GM18519 (cell line): ENCODE data around the gene TMEM150A.
"Not testable (repeated sequence)": the region's sequence is repeated elsewhere in the genome, so short reads cannot be mapped to it uniquely, and the experiment has no call there.

Source experiments
- ATAC-seq: cut with Tn5 transposase; IDR thresholded peaks from one replicate; pipeline ENCODE4 v1.9.1; 2021; ENCODE audit warnings: mild to moderate bottlenecking, moderate library complexity; ENCODE audit not compliant: unreplicated experiment, low FRiP score

TMEM150A gene

DNA sequence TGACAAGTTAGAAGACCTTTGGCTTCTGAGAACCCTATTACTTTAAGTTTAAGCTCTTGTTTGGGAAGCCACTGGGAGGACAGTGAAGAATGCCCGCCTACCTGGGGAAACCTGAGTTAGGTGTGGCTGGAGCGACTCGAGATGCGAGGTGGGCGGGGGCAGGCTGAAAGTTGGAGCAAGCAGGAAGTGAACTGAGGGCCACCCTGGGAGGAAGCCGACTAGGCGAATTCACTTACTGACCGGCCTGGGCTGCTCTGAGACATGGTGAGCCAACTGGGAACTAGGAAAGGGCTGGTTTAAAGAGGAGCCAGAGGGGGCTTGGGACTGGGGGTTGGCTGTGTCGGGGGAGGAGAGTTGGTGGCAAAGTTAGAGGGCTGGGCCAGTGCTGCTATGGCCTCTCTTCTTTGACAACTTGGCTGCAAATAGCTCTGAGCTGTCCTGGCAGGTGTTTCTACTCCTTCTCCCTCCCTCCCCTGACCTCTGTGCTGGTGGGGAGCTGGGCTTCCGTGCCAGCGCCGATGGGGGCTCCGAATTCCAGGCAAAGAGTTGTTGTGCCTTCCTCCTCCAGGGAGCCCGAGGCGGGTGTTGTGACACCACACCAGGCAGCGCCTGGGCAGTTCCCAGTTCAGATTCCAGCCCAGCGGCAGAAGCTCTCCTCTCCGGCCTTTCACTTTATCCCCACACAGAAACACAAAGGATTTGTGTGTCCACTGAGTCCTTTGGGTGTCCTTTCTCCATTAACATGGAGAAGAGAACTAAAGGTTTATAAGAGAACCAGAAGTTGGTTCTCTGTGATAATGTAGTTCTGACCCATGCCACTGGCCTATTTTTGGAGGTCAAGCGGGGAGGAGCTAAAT lies 24.9 kb downstream of the TMEM150A start, which contains the start of gene VAMP8:
Gene VAMP8 (plus strand): TSS at position 201 of the 857 bp plus-strand sequence. CDS start 61 bp downstream, at position 262.
- ATAC-seq: no peak

DNA sequence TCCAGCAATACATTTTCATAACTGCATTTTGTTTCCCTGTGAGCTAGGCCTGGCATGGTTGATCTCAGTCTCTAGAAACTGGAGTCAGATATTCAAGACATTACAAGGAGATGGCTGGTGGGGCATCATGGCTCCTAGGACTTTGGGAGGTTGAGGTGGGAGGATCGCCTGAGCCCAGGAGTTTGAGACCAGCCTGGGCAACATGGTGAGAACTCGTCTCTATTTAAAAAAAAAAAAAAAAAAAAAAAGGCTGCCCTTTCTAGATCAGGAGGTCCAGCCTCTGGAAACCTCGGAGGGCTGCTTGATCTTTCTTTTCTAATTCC lies 25.5 kb downstream of the TMEM150A start:
- ATAC-seq: no peak

DNA sequence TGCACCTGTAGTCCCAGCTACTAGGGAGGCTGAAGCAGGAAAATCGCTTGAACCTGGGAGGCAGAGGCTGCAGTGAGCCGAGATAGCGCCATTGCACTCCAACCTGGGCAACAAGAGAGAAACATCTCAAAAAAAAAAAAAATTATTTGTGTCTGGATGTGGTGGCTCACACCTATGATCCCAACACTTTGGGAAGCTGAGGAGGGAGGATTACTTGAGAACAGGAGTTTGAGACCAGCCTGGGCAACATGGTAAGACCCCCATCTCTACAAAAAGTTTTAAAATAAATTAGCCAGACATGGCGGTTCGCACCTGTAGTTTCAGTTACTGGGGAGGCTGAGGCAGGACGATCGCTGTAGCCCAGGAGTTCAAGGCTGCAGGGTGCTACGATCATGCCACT lies 26.8 kb downstream of the TMEM150A start:
- ATAC-seq: no peak

- no peak for ATAC-seq
These were observed 36.2 kb downstream of the TMEM150A start for GRCh38 chr2:85566265-85566664.

DNA sequence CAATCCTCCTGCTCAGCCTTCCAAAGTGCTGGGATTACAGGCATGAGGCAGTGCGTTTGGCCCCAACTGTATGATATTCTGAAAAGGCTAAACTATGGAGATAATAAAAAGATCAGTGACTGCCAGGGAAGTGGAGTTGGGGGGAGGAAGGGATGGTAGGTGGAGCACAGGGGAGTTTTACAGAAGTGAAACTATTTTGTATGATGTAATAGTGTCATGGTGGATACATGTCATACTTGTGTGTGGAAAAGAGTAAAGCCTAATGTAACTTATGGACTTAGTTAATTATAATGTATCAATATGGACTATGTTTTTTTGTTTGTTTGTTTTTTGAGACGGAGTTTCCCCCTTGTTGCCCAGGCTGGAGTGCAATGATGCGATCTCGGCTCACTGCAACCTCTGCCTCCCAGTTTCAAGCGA lies 38.3 kb downstream of the TMEM150A start:
- no peak for ATAC-seq

DNA sequence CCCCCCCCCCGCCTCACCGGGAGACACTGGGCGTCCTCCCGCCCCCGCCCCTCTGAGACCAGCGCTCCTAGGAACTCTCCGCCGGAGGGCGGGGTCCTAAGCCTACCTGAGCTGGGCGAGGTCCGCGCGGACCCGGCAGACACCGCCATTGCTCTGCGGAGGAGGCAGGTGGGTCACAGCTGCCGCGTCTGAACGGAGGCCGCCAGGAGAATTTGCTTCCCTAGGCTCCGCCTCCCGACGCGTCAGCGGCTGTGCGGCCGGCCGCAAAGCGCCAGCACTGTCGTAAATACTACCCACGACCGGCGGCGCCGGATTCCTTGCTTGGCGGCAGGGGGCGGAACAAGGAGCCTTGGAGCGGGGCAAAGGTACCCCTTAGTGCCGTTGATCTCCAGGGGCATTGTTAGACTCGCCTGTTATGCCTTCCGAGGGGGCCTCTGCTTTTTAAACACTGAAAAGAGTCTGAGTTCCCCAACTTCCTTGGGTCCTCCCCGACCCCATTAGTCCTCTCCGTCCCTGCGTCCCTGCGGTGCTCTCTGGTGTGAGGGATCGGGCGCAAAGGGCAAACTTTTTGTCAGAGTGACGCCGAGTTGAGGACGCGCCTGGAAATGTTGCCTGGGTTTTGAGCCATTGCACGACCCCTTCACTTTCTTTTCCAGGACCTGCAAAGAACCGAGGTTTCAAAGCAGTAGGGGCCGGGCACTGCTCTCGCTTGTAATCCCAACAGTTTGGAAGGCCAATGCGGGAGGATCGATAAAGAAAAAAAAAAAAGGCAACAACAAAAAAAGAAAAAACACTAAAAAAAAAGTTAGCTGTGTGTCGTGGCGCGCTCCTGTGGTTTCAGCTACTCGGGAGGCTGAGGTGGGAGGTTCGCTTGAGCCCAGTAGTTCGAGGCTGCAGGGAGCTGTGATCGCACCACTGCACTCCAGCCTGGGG lies 41.0 kb downstream of the TMEM150A start, which contains the start of gene GGCX:
Gene GGCX (minus strand): TSS at position 214 of the 933 bp plus-strand sequence. CDS start 65 bp downstream, at position 149.
- peak; percentile 82 for ATAC-seq

DNA sequence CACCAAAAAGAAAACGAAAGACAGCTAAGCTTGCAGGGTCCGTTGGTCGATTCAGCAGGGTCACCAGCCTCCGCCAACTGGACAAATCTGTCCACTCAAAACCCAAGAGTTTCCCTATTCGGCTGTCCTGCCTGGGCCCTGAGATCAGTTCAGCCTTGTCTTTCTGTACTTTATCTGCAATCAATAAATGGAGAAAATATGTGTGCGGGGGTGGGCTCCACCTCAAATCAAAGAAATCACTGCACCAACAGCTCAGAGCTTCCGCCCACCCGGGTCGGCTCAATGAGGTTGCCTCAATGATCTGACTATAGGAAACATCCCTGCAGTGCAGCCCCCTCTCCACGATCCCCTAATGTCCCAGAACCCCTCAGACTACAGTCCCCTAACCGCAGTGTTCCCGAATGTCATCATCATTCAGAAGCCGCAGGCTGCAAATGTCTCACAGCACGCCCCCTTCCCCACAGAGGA lies 41.7 kb downstream of the TMEM150A start:
- no peak for ATAC-seq

DNA sequence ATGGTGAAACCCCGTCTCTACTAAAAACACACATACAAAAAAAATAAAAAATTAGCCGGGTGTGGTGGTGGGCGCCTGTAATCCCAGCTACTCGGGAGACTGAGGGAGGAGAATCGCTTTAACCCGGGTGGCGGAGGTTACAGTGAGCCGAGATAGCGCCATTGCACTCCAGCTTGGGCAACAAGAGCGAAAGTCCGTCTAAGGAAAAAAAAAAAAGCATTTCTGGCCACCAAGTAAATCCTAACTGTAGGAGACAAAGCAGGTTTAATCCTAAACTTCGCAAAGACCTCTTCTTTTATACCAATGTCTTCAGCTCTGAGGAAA lies 42.1 kb downstream of the TMEM150A start:
- ATAC-seq: not testable (repeated sequence)

DNA sequence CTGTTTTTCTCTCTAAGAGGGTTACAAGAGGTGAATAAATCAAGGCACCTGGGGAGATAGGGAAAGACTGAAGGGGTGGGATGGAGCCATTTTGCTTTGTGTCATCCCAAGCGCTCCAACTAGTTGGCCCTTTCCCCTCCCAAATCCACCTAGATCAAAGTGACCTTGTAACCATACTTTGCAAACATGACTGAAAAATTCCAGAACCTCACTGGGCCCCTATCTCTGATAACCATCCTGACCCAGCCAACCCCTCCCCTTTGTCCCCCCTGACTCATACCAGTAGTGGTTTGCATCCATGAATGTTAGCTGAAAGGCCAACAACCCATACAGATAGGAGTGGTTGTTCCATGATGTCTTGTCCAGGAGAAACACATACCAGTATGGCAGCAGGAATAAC lies 44.3 kb downstream of the TMEM150A start:
- no peak for ATAC-seq

DNA sequence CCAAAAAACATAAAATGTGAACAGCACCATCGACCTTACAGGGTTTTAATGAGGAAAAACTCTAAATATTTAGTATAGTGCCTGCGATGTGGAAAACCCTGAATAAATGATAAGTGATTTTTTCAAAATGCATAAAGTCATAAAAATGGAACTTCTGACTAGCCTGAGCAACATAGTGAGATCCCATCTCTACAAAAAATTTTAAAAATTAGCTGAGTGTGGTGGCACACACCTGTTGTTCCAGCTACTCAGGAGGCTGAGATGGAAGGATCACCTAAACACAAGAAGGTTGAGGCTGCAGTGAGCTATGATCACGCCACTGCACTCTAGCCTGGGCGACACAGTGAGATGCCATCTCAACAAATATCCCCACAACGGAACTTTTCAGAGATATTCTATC lies 45.4 kb downstream of the TMEM150A start:
- ATAC-seq: no peak

DNA sequence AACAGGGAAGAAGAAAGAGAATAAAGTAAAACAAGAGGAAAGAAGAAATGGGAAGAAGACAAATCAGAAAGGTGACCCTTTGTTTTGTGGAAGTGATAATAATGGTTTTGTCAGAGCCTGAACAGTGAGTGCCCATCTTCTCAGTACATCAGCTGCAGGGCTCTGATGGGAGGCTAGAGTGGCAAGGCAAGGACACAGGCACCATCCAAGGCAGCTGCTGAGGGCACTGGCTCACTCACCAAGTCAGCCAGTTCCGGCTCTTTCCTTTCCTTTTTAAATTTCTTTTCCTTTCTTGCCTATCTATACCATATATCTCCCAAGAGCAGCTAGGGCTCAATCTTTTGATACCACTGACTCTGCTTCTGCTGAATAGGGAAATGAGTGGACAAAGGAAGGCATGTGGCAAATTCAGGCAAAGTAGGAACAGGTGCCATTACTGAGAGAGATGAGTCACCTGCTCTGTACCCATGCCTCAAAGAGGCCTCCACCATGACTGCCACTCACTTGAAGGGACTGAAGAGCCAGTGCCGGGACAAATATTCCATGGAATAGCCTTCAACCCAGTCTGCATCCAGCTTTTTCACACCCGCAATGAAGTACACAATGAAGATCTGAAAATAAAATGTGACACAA lies 47.4 kb downstream of the TMEM150A start:
- ATAC-seq: no peak

DNA sequence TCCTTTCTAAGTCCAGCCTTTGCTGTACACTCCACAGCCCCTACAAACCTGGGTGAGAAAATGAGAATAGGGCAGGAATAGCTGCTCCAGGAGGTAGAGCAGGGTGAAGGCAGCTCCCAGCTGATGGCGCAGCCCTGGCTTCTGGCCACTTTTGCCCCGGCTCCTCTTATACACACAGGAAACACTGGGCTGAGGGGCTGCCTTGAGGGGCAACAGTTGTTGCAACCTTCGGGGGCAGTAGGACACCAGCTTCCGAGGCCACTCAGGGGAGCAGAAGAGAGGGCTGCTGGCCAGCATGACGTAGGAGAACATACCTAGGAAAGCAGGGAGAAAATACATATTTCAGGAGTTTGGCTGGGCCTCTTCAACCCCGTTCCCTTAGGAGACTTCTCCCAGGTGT lies 49.3 kb downstream of the TMEM150A start:
- ATAC-seq: no peak

DNA sequence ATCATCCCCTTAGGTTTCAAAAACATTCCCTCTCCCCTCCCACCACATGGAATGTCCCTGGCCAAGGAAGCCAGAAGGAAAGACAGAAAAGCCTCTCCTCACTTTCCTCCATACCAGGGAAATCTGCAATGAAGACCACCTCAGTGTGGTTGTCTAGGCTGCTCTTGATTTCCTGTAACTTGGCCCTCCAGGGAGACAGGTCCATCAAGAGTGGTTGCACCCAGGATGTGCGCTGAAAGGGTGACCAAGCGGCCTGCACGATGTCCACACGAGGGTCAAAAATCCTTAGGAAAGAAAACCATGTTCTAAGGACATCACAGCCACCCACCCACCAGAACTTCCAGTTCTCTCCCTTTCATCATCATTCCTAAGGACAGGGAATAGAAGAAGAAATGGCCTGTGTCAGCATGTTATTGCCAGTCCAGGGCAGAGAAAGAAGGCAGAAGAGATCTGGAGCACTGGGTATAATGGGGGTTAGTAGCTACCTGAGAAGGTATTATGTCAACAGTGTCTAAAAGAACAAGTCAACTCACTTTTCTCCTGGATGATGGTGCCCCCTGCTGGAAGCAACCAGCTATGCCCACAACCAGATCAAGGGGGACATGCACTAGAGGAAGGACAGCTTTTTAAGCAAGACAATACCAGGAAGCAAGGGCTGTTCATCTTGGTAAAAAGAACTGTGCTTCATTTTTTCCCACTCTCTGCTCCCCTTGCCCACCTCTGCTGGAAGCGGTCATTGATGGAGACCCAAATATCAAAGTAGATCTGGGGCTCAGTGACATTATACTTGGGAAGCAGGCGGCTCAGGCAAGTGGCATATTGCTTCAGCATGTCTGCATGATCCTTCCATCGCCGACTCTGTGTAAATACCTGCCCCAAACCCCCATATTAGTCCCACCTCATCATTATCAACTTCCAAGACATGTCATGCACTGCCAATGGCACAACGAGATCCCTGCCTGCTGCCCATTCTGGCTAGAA lies 50.5 kb downstream of the TMEM150A start:
- ATAC-seq: peak; percentile 42

DNA sequence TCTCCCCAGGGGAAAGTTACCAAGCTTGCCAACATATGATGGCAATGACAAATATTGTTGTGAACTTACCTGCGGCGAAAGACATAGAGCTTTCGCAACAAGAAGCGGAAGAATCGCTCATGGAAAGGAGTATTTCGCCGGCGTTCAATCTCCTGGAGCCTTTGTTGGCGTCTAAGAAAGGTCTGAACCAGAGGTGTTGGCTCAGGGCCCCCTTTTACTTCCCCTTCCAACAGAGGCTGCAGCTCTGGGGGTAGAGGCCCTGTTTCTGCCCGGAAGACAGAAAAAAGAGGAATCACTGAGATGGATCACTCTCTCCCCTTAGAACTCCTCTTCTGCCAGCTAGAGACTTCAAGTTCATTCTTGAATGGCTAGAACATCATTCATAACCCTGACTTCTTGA lies 52.0 kb downstream of the TMEM150A start:
- ATAC-seq: no peak

DNA sequence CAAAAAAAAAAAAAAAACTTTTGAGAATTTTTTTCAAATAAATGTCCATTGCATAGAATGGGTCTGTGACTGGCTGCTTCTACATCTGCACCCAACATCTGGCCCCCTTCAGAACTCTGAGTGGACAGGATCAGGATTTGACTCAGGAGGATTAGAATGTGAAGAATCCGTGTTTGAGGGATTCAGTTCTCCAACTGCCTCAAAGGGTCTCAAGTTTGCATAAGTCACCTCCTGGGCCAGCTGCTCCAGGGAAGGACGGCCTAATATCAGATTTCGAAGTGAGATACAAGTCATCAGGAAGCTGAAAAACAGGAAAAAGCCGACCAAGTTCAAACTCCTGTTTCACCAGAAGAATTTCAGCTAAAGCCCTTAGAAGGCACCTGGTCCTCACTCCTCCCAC lies 52.7 kb downstream of the TMEM150A start:
- ATAC-seq: no peak

DNA sequence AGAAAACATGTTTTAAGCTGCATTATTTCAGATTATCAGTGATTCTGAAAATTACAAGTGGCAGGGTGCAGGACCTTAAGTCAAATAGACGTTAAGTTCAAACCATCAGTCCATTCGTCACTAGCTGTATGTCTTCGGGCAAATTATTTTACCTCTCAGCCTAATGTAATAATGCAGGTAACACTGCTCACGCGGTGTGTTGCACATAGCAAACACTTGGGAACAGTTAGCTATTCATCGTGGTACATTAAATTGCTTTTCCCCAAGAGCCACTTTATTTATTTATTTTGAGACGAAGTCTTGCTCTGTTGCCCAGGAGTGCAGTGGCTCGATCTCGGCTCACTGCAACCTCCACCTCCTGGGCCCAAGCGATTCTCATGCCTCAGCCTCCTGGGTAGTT lies 53.4 kb downstream of the TMEM150A start:
- ATAC-seq: no peak

GRCh38 chr2:85548608-85548900 lies 53.9 kb downstream of the TMEM150A start:
- ATAC-seq: no peak
